OCI-LY3 (cell line): Measurements from ENCODE around the gene GUK1.
A peak's percentile ranks its signal among the peaks of the same experiment; 100 is the strongest.

ENCODE experiments used
- H2AFZ ChIP-seq: fragments of 200-600, 300-600 bp; shearing (Covaris generic); 2 replicates; pipeline ENCODE4 v1.6.0; 2014; ENCODE audit warnings: antibody characterized with exemption, low read depth, low read length
- H3K27ac ChIP-seq: fragments of 200-600, 300-600 bp; sonication (generic); 2 replicates; pipeline ENCODE4 v1.5.1; 2014; ENCODE audit warnings: mild to moderate bottlenecking, low read length, moderate library complexity, mixed read lengths
- H3K27me3 ChIP-seq: fragments of 200-600, 300-600 bp; sonication (generic); 2 replicates; pipeline ENCODE4 v1.6.1; 2014; ENCODE audit warnings: low read depth, low read length, mixed read lengths
- H3K36me3 ChIP-seq: fragments of 200-600, 300-600 bp; sonication (generic); replicated peaks from 2 replicates; pipeline ENCODE3; 2014; ENCODE audit warnings: low read depth, low read length, mixed read lengths
- H3K4me1 ChIP-seq: fragments of 300-600, 200-600 bp; sonication (generic); 2 replicates; pipeline ENCODE4 v1.6.1; 2014; ENCODE audit warnings: low read length, mixed read lengths
- H3K4me2 ChIP-seq: fragments of 200-600, 300-600 bp; sonication (generic); 2 replicates; pipeline ENCODE4 v1.6.1; 2014; ENCODE audit warnings: low read length, mixed read lengths
- H3K4me3 ChIP-seq: fragments of 300-600, 200-600 bp; sonication (generic); 2 replicates; pipeline ENCODE4 v1.5.1; 2014; ENCODE audit warnings: antibody characterized with exemption, mild to moderate bottlenecking, low read length, moderate library complexity
- H3K79me2 ChIP-seq: fragments of 300-600, 200-600 bp; shearing (Covaris generic); 2 replicates; pipeline ENCODE4 v1.6.1; 2014; ENCODE audit warnings: mild to moderate bottlenecking, low read length, mixed read lengths
- H3K9ac ChIP-seq: fragments of 300-600, 200-600 bp; shearing (Covaris generic); 2 replicates; pipeline ENCODE4 v1.6.0; 2014; ENCODE audit warnings: mild to moderate bottlenecking, low read length, moderate library complexity
- H3K9me3 ChIP-seq: fragments of 200-600, 300-600 bp; shearing (Covaris generic); 2 replicates; pipeline ENCODE4 v1.6.1; 2014; ENCODE audit warnings: low read length, mixed read lengths; ENCODE audit not compliant: insufficient read depth
- H4K20me1 ChIP-seq: fragments of 200-600, 300-600 bp; sonication (generic); 2 replicates; pipeline ENCODE4 v1.6.1; 2016; ENCODE audit warnings: low read length, mixed read lengths; ENCODE audit not compliant: insufficient read depth
- CTCF ChIP-seq: fragments of 200-600, 300-600 bp; sonication (generic); IDR thresholded peaks from 2 replicates; pipeline ENCODE4 v1.5.1; 2014; ENCODE audit warnings: antibody characterized with exemption, low read length, low read depth
- EZH2phosphoT487 ChIP-seq: fragments of 200-600 bp; shearing (Covaris generic); IDR thresholded peaks from 2 replicates; pipeline ENCODE4 v1.6.1; 2018; ENCODE audit warnings: antibody characterized with exemption, mixed run types, low read depth

The GUK1 gene

GRCh38 chr1:228105996-228106799 is 33.9 kb upstream of the GUK1 start:
- peaks cover 49% of the 10 kb centered on the region for H3K79me2 ChIP-seq
- H3K27me3 ChIP-seq: no peaks in the 10 kb centered on the region
- H4K20me1 ChIP-seq: peaks cover 7% of the 10 kb centered on the region
- H2AFZ ChIP-seq: no peak overlapping the region
- H3K4me2 ChIP-seq: no peak overlapping the region
- H3K4me1 ChIP-seq: peaks cover 31% of the 10 kb centered on the region
- H3K9me3 ChIP-seq: no peaks in the 10 kb centered on the region
- H3K27ac ChIP-seq: no peak overlapping the region
- H3K9ac ChIP-seq: no peak overlapping the region
- H3K4me3 ChIP-seq: no peak overlapping the region
- peaks cover 23% of the 10 kb centered on the region for H3K36me3 ChIP-seq
- TF ChIP-seq EZH2phosphoT487 (no peak), CTCF (no peak)

DNA sequence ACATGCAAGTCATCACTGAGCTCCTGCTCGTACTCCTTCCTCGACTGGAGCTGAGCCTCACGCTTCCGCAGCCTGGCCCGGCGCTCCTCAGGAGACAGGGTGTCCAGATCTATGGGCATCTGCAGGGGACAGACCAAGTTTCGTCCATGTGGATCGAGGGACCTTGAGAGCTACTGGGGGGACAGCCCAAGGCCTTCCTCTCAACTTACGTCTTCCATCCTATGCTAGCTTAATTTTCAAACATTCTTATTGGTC is 33.4 kb upstream of the GUK1 start:
- no peak overlapping the region for H2AFZ ChIP-seq
- H3K27me3 ChIP-seq: no peaks in the 10 kb centered on the region
- no peak overlapping the region for H3K4me3 ChIP-seq
- peaks cover 23% of the 10 kb centered on the region for H3K36me3 ChIP-seq
- TF ChIP-seq CTCF (no peak), EZH2phosphoT487 (no peak)
- H3K79me2 ChIP-seq: peaks cover 45% of the 10 kb centered on the region
- H3K9ac ChIP-seq: no peak overlapping the region
- peaks cover 26% of the 10 kb centered on the region for H3K4me1 ChIP-seq
- H3K27ac ChIP-seq: no peak overlapping the region
- no peaks in the 10 kb centered on the region for H3K9me3 ChIP-seq
- H3K4me2 ChIP-seq: no peak overlapping the region
- H4K20me1 ChIP-seq: peaks cover 2% of the 10 kb centered on the region; the same call in 1 of the 2 replicates

DNA sequence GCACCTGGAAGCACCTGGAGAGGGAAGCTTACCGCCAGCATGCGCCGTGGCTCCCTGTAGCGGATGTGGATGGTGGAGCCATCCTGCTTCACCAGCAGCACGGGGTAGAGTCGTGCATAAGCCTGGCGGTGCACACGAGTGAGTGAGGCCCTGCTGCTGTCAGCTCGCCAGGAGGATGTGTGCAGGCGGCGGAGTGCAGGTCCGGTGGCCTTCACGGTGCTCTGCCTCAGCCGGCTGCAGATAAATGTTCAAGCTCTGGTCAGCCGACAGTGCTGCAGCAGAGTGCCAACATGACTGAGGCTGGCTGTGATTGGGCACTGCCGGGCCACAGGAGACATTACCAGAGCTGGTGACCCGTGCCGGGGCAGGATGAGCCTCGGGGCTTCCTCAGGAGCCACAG is 32.4 kb upstream of the GUK1 start:
- peaks cover 23% of the 10 kb centered on the region for H3K36me3 ChIP-seq
- H3K9me3 ChIP-seq: no peaks in the 10 kb centered on the region
- H3K9ac ChIP-seq: no peak overlapping the region
- no peak overlapping the region for H2AFZ ChIP-seq
- H3K27me3 ChIP-seq: no peaks in the 10 kb centered on the region
- peak overlapping the region; percentile 96 for H3K4me3 ChIP-seq
- peaks cover 36% of the 10 kb centered on the region for H3K79me2 ChIP-seq
- H3K4me2 ChIP-seq: peak overlapping the region; percentile 97
- peaks cover 25% of the 10 kb centered on the region for H3K4me1 ChIP-seq
- H4K20me1 ChIP-seq: no peaks in the 10 kb centered on the region
- H3K27ac ChIP-seq: no peak overlapping the region
- TF ChIP-seq CTCF (no peak), EZH2phosphoT487 (no peak)

DNA sequence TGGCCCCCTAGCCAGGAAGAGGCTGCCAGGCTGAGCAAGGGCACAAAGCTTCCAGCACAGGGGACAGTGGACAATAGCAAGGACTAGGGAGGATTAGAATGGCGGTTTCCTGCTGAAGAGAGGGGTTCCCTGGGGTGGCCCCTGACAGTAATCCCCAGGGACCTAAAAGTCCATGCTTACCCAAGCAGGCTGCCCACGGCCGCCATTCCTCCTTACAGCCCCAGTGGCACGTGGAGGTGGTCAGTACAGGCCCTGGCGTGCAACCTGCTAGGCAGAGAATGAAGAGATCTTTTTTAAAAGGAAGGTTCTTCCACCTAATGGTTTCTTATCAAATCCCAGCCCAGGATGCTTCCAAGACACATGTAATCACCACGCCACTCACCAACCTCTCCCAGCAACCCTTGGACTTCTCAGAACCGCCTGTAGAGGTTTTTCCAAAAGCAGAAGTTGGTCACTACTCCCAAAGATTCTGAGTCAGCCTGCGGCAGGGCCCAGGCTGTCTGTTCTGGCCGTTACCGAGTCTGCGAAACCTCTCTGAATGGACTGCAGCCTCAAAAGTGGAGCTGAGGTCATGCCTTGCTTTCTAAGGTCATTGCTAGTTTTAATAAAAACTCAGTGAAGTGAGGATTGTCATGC is 31.9 kb upstream of the GUK1 start:
- Histone ChIP-seq H3K79me2 (peaks cover 32% of the 10 kb centered on the region), H3K4me3 (peak overlapping the region; percentile 96), H3K36me3 (peaks cover 23% of the 10 kb centered on the region), H4K20me1 (no peaks in the 10 kb centered on the region), H3K9me3 (no peaks in the 10 kb centered on the region), H3K27me3 (no peaks in the 10 kb centered on the region), H2AFZ (no peak overlapping the region), H3K4me2 (peak overlapping the region; percentile 97), H3K9ac (peak overlapping the region; percentile 94), H3K4me1 (peaks cover 25% of the 10 kb centered on the region), H3K27ac (no peak overlapping the region)
- no peak for TF ChIP-seq CTCF
- TF ChIP-seq EZH2phosphoT487: no peak
